ENCODE data around the gene PTPN7. TPM values are rescaled to one million over a fixed set of nuclear protein-coding genes. Genes with fewer than 3 reads are reported as not detected.

Gene PTPN7
- total RNA-seq, 2 donors from 2014 or later, result not detected

DNA sequence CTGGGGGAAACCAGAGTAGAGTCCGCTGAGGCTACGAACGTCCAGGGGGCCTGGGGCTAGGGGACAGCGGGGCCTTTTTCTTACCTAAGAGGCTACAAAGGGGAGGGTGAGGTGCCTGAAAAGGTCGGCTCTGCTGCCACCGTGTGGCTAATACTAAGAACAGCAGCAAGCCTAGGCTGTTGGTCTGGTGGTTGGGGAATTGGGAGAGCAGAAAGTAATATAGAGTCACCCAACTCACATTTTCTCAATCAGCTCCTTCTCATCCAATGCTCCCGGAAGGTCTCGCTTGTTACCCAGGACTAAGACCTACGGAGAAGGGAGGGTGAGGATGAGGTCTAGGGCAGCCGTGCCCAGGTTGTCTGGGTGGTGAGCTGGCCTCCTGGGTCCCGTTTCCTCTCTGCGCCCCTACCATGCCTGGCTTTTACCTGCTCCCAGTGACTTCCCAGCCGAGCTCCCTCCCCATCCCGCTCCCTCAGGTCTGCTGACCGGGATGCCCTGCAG lies 25.1 kb downstream of the PTPN7 start:
- H3K4me3 ChIP-seq (ENCODE audit: low read length), result no peak overlapping the region
- no peak overlapping the region for H3K9ac ChIP-seq (ENCODE audit: extremely low read depth, low read length, poor library complexity, severe bottlenecking)
- no peak overlapping the region for H3K27ac ChIP-seq (ENCODE audit: low read depth, low read length)
- Mint-ChIP-seq H3K27me3 (ENCODE audit: insufficient read depth) (no peaks in the 10 kb centered on the region), H3K4me3 (no peak overlapping the region), H3K4me1 (no peaks in the 10 kb centered on the region), H3K9me3 (no peaks in the 10 kb centered on the region), H3K36me3 (ENCODE audit: low read depth) (peaks cover 37% of the 10 kb centered on the region), H3K27ac (peak overlapping the region; percentile 68)
- DNase-seq, result peak; percentile 82
- peaks cover 59% of the 10 kb centered on the region for H3K36me3 ChIP-seq (ENCODE audit: control insufficient read depth, insufficient read depth, low read length)
- no peaks in the 10 kb centered on the region for H3K9me3 ChIP-seq (ENCODE audit: control insufficient read depth, low read length)
- TF ChIP-seq CTCF (conservative IDR thresholded peaks at IDR 0.05), result peak; percentile 90
- H3K4me1 ChIP-seq (ENCODE audit: control insufficient read depth, insufficient read depth, low read length), result no peaks in the 10 kb centered on the region
- H3K27me3 ChIP-seq (ENCODE audit: control insufficient read depth, insufficient read depth, low read length, poor library complexity, severe bottlenecking), result no peaks in the 10 kb centered on the region
- 42 to 67% methylated on average over 8 to 15 of the region's 15 CpGs for WGBS, 2 experiments (ENCODE audit: insufficient coverage in 1 of 2, insufficient read length in 1 of 2)

DNA sequence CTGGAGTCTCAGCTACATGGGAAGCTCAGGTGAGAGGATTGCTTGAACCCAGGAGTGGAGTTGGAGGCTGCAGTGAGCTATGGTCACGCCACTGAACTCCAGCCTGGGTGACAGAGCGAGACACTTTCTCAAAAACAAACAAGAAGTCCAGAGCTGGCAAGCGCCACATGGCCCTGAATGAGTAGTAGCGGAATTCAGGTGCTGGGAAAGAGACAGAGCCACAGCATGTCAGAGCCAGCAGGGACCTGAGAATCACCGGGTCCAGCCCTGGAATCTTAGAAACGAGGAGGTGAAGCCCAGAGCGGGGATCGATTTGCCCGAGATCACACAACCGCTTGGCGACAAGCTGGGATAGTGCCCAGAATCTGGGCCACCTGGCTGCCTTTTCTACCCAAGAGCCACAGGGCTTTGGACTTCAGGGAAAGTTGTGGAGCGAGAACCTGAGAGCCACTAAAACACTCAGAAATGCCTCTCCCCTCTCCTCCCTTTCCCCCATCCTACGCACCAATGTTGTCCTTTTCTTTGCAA lies 25.7 kb downstream of the PTPN7 start:
- Mint-ChIP-seq H3K9me3 (no peaks in the 10 kb centered on the region), H3K36me3 (ENCODE audit: low read depth) (peaks cover 37% of the 10 kb centered on the region), H3K27ac (peak overlapping the region; percentile 68), H3K4me3 (no peak overlapping the region), H3K4me1 (no peaks in the 10 kb centered on the region), H3K27me3 (ENCODE audit: insufficient read depth) (no peaks in the 10 kb centered on the region)
- H3K4me3 ChIP-seq (ENCODE audit: low read length), result no peak overlapping the region
- no peaks in the 10 kb centered on the region for H3K4me1 ChIP-seq (ENCODE audit: control insufficient read depth, insufficient read depth, low read length)
- H3K27me3 ChIP-seq (ENCODE audit: control insufficient read depth, insufficient read depth, low read length, poor library complexity, severe bottlenecking), result no peaks in the 10 kb centered on the region
- peaks cover 59% of the 10 kb centered on the region for H3K36me3 ChIP-seq (ENCODE audit: control insufficient read depth, insufficient read depth, low read length)
- no peaks in the 10 kb centered on the region for H3K9me3 ChIP-seq (ENCODE audit: control insufficient read depth, low read length)
- no peak for TF ChIP-seq CTCF (conservative IDR thresholded peaks at IDR 0.05)
- DNase-seq, result no peak
- WGBS, 2 experiments (ENCODE audit: insufficient coverage in 1 of 2, insufficient read length in 1 of 2), result 96 to 97% methylated on average over 13 of the region's 13 CpGs
- H3K27ac ChIP-seq (ENCODE audit: low read depth, low read length), result no peak overlapping the region
- H3K9ac ChIP-seq (ENCODE audit: extremely low read depth, low read length, poor library complexity, severe bottlenecking), result no peak overlapping the region

DNA sequence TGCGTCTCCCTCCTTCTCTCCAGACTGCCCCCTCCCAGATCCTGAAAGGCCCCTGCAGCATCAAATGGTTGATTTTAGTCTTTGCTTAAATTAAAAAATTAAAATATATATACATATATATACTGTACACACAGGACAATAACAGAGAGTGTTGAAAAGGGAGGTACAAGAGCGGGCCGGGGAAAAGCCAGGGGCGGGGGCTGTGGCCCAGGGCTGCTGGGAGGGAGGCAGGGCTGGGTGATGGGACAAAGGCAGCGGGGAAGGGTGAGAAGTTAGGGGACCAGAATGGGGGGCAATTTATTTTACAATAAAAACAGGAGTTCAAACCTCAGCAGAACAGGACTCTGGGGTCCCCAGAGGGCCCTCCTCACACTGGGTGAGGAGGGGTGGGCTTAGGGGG lies 26.4 kb downstream of the PTPN7 start:
- Mint-ChIP-seq H3K27ac (no peak overlapping the region), H3K27me3 (ENCODE audit: insufficient read depth) (no peaks in the 10 kb centered on the region), H3K9me3 (no peaks in the 10 kb centered on the region), H3K36me3 (ENCODE audit: low read depth) (peaks cover 37% of the 10 kb centered on the region), H3K4me3 (no peak overlapping the region), H3K4me1 (no peaks in the 10 kb centered on the region)
- H3K9me3 ChIP-seq (ENCODE audit: control insufficient read depth, low read length), result no peaks in the 10 kb centered on the region
- no peak overlapping the region for H3K4me3 ChIP-seq (ENCODE audit: low read length)
- WGBS, 2 experiments (ENCODE audit: insufficient coverage in 1 of 2, insufficient read length in 1 of 2), result 100% methylated on average over 5 of the region's 5 CpGs; no CpG with 5 or more reads in 1 of the 2 experiments
- no peak for TF ChIP-seq CTCF (conservative IDR thresholded peaks at IDR 0.05)
- H3K9ac ChIP-seq (ENCODE audit: extremely low read depth, low read length, poor library complexity, severe bottlenecking), result no peak overlapping the region
- no peak for DNase-seq
- H3K27me3 ChIP-seq (ENCODE audit: control insufficient read depth, insufficient read depth, low read length, poor library complexity, severe bottlenecking), result no peaks in the 10 kb centered on the region
- no peak overlapping the region for H3K27ac ChIP-seq (ENCODE audit: low read depth, low read length)
- peaks cover 59% of the 10 kb centered on the region for H3K36me3 ChIP-seq (ENCODE audit: control insufficient read depth, insufficient read depth, low read length)
- no peaks in the 10 kb centered on the region for H3K4me1 ChIP-seq (ENCODE audit: control insufficient read depth, insufficient read depth, low read length)

All from endodermal cell (in vitro differentiated cells).